K562 (cell line): ENCODE measurements around the gene SPOUT1. TPM values are rescaled to one million over a fixed set of nuclear protein-coding genes. Genes with fewer than 3 reads are reported as not detected.

Source experiments
- CCAR2 ChIP-seq: fragments of 200-400 bp; formaldehyde crosslinking; IDR thresholded peaks from 2 replicates; pipeline ENCODE4 v1.6.1; 2017; ENCODE audit warnings: mild to moderate bottlenecking, low read depth, low read length
- EZH2 ChIP-seq: IDR thresholded peaks from 2 replicates; pipeline ENCODE4 v1.6.1; 2012; ENCODE audit warnings: low read depth, mild to moderate bottlenecking, inconsistent platforms, low read length, borderline replicate concordance
- FOXK1 ChIP-seq: sonication (generic); formaldehyde crosslinking; IDR thresholded peaks from 2 replicates; pipeline ENCODE4 v1.8.0; 2022; ENCODE audit warnings: missing genetic modification reagents, mild to moderate bottlenecking, borderline replicate concordance
- GATAD2B ChIP-seq: fragments of 450-650 bp; IDR thresholded peaks from 2 replicates; pipeline ENCODE4 v1.6.1; 2017; ENCODE audit warnings: mild to moderate bottlenecking, borderline replicate concordance
- HMG20B ChIP-seq: fragments of 250-450 bp; sonication (Bioruptor Pico); IDR thresholded peaks from 2 replicates; pipeline ENCODE4 v1.5.0; 2021; ENCODE audit warnings: mild to moderate bottlenecking
- HNRNPL ChIP-seq: fragments of 200-400 bp; formaldehyde crosslinking; IDR thresholded peaks from 2 replicates; pipeline ENCODE4 v1.6.1; 2017; ENCODE audit warnings: low read depth, mild to moderate bottlenecking, low read length
- L3MBTL2 ChIP-seq: fragments of 450-650 bp; IDR thresholded peaks from 2 replicates; pipeline ENCODE4 v1.6.1; 2016; ENCODE audit warnings: mild to moderate bottlenecking, moderate library complexity
- MEF2A ChIP-seq: IDR thresholded peaks from 2 replicates; pipeline ENCODE4 v1.6.1; 2011; ENCODE audit warnings: low read depth, mild to moderate bottlenecking, low read length, moderate library complexity; ENCODE audit not compliant: control insufficient read depth
- NR2C1 ChIP-seq, 2 experiments: fragments of 450-650 bp; IDR thresholded peaks; 2 replicates each; pipeline ENCODE4 v1.6.1; 2017; ENCODE audit warnings: mild to moderate bottlenecking in 2 of 2, antibody characterized with exemption in 1 of 2, inconsistent platforms in 1 of 2, missing compliant biosample characterization in 1 of 2, missing genetic modification characterization in 1 of 2
- POLR2A ChIP-seq: fragments of 450-650 bp; conservative IDR thresholded peaks from 2 replicates; pipeline ENCODE4 v1.6.1; 2016
- RBM25 ChIP-seq: fragments of 200-400 bp; formaldehyde crosslinking; IDR thresholded peaks from 2 replicates; pipeline ENCODE4 v1.6.1; 2018; ENCODE audit warnings: low read length, low read depth, moderate library complexity; ENCODE audit not compliant: severe bottlenecking
- SIN3B ChIP-seq: fragments of 450-650 bp; IDR thresholded peaks from 2 replicates; pipeline ENCODE4 v1.6.1; 2017; ENCODE audit warnings: low read depth, mild to moderate bottlenecking, moderate library complexity
- TCF7L2 ChIP-seq: fragments of 150-350 bp; IDR thresholded peaks from 2 replicates; pipeline ENCODE4 v1.6.1; 2016; ENCODE audit warnings: low read depth, mild to moderate bottlenecking, low read length, moderate library complexity
- TRIM28 ChIP-seq: fragments of 450-650 bp; IDR thresholded peaks from 2 replicates; pipeline ENCODE4 v1.6.1; 2017
- ZNF766 ChIP-seq: fragments of 200-800 bp; sonication (Bioruptor generic); conservative IDR thresholded peaks from 2 replicates; pipeline ENCODE4 v1.6.1; 2016; ENCODE audit warnings: missing genetic modification characterization, missing compliant biosample characterization
- polyA plus RNA-seq, 8 experiments: library from polyadenylated mRNA; depleted of rRNA in 4 of 8; stranded (reverse) in 5 of 8; unstranded in 3 of 8; fragments of >200 nt; fragmentation: Nextera tagmentation in 2 of 8; fragmentation: Illumina TruSeq in 1 of 8; extraction: Ambion mirVana in 2 of 8; extraction: Trizol in 1 of 8; gene quantifications; 2 replicates each; pipeline versions ENCODE4 v1.2.1 to v1.2.3, GENCODE V29; 2011 to 2014; ENCODE audit warnings: inconsistent platforms in 1 of 8, missing spikeins in 1 of 8
- total RNA-seq, 7 experiments: library from RNA; depleted of rRNA in 6 of 7; stranded (reverse); fragments of >200 nt in 6 of 7; fragmentation: Illumina TruSeq in 2 of 7; extraction: Trizol in 2 of 7; gene quantifications; 2 replicates each; pipeline versions ENCODE4 v1.2.1 to v1.2.3, GENCODE V29; 2011 to 2021; ENCODE audit warnings: low replicate concordance in 1 of 7
- TF ChIP-seq, protein P1 (sequence below): fragments of 450-650 bp; IDR thresholded peaks from 2 replicates; pipeline ENCODE4 v1.7.1; 2018; ENCODE audit warnings: mild to moderate bottlenecking, low read depth; ENCODE audit not compliant: partially characterized antibody
- TF ChIP-seq, protein P2 (sequence below): sonication (generic); formaldehyde crosslinking; IDR thresholded peaks from 2 replicates; pipeline ENCODE4 v1.9.0; 2022; ENCODE audit warnings: mild to moderate bottlenecking, missing genetic modification reagents
- TF ChIP-seq, protein P3 (sequence below): fragments of 200-800 bp; sonication (Bioruptor generic); IDR thresholded peaks from 2 replicates; pipeline ENCODE4 v1.6.1; 2017; ENCODE audit warnings: missing genetic modification characterization, missing compliant biosample characterization
- TF ChIP-seq, protein P4 (sequence below): fragments of 450-650 bp; IDR thresholded peaks from 2 replicates; pipeline ENCODE4 v1.6.1; 2014; ENCODE audit warnings: low read depth, mild to moderate bottlenecking, moderate library complexity, borderline replicate concordance
- TF ChIP-seq, protein P5 (sequence below), 2 experiments: fragments of 450-650 bp in 1 of 2; sonication (generic) in 1 of 2; formaldehyde crosslinking in 1 of 2; IDR thresholded peaks in 1 of 2; conservative IDR thresholded peaks in 1 of 2; 2 replicates each; pipeline versions ENCODE4 v1.6.1 to v1.8.1; 2016 to 2023; ENCODE audit warnings: mild to moderate bottlenecking in 2 of 2, moderate library complexity in 2 of 2, inconsistent platforms in 1 of 2, missing genetic modification reagents in 1 of 2

SPOUT1 gene
- total and polyA plus RNA-seq, 9 of the 15 experiments (the other 6 are each of a cell fraction or from before 2014, with no cell fraction given): 10.6 to 121 (median 37.4) TPM

DNA sequence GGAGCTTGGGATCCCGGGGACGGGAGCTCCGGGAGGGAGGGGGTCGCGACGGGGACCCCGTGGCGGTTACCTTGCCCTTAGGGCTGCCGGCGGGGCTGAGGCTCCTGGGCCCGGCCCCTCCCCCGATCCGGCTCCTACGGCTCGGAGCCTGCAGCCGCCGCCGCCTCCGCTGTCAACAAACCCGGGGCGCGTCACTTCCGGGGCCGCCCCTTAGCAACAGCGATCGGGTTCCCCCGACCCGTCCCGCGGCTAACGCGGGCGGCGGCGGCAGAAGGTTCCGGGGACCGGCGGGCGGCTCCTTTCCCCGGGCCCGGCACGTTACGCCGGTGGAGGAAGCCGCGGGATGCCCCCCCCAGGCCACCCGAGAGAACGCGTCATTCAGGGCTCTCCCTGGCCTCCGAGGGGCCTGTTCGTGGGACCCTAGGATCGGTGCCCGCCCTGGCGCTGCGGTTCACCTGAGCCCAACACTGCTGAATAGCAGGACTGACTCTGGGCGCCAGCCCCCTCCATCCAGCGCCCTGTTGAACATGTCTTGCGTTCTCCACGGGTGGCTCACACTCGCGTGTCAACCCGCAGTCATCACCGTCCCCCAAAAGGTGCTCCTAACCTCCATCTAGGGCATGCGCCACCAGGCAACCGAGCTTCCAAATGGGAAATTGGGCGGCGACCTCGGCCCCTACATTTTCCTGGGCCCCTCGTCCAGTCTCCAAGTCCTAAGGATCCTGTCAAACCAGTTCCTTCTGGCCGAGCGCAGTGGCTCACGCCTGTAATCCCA, 57.7 kb downstream of the SPOUT1 start, which contains the start of gene ZER1 (continued):
- TF ChIP-seq RBM25 (peak; percentile 81), L3MBTL2 (peak; percentile 75), EZH2 (no peak), NR2C1 (IDR thresholded peaks at IDR 0.05) (peak; percentile 72; the same call in 1 of the 2 replicates), NR2C1 (tag; IDR thresholded peaks at IDR 0.05) (peak; percentile 91), CCAR2 (no peak), MEF2A (peak; percentile 65), POLR2A (peak; percentile 85), ZNF766 (0 out of 2 replicates have a peak, but pooled peaks have one; percentile 29), TRIM28 (no peak), HNRNPL (0 out of 2 replicates have a peak, but pooled peaks have one; percentile 29), FOXK1 (CRISPR knock-in tag) (peak; percentile 95), SIN3B (peak; percentile 87), TCF7L2 (no peak), HMG20B (CRISPR knock-in tag) (no peak), GATAD2B (peak; percentile 95)
- TF ChIP-seq, protein P1, sequence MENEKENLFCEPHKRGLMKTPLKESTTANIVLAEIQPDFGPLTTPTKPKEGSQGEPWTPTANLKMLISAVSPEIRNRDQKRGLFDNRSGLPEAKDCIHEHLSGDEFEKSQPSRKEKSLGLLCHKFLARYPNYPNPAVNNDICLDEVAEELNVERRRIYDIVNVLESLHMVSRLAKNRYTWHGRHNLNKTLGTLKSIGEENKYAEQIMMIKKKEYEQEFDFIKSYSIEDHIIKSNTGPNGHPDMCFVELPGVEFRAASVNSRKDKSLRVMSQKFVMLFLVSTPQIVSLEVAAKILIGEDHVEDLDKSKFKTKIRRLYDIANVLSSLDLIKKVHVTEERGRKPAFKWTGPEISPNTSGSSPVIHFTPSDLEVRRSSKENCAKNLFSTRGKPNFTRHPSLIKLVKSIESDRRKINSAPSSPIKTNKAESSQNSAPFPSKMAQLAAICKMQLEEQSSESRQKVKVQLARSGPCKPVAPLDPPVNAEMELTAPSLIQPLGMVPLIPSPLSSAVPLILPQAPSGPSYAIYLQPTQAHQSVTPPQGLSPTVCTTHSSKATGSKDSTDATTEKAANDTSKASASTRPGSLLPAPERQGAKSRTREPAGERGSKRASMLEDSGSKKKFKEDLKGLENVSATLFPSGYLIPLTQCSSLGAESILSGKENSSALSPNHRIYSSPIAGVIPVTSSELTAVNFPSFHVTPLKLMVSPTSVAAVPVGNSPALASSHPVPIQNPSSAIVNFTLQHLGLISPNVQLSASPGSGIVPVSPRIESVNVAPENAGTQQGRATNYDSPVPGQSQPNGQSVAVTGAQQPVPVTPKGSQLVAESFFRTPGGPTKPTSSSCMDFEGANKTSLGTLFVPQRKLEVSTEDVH: peak; percentile 51
- TF ChIP-seq, protein P2, sequence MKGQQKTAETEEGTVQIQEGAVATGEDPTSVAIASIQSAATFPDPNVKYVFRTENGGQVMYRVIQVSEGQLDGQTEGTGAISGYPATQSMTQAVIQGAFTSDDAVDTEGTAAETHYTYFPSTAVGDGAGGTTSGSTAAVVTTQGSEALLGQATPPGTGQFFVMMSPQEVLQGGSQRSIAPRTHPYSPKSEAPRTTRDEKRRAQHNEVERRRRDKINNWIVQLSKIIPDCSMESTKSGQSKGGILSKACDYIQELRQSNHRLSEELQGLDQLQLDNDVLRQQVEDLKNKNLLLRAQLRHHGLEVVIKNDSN: peak; percentile 10; the same call in 1 of the 2 replicates
- TF ChIP-seq, protein P3, sequence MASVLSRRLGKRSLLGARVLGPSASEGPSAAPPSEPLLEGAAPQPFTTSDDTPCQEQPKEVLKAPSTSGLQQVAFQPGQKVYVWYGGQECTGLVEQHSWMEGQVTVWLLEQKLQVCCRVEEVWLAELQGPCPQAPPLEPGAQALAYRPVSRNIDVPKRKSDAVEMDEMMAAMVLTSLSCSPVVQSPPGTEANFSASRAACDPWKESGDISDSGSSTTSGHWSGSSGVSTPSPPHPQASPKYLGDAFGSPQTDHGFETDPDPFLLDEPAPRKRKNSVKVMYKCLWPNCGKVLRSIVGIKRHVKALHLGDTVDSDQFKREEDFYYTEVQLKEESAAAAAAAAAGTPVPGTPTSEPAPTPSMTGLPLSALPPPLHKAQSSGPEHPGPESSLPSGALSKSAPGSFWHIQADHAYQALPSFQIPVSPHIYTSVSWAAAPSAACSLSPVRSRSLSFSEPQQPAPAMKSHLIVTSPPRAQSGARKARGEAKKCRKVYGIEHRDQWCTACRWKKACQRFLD (CRISPR knock-in tag): peak; percentile 85
- TF ChIP-seq, protein P4, sequence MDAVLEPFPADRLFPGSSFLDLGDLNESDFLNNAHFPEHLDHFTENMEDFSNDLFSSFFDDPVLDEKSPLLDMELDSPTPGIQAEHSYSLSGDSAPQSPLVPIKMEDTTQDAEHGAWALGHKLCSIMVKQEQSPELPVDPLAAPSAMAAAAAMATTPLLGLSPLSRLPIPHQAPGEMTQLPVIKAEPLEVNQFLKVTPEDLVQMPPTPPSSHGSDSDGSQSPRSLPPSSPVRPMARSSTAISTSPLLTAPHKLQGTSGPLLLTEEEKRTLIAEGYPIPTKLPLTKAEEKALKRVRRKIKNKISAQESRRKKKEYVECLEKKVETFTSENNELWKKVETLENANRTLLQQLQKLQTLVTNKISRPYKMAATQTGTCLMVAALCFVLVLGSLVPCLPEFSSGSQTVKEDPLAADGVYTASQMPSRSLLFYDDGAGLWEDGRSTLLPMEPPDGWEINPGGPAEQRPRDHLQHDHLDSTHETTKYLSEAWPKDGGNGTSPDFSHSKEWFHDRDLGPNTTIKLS: peak; percentile 64; the same call in 1 of the 2 replicates
- TF ChIP-seq, protein P5, sequence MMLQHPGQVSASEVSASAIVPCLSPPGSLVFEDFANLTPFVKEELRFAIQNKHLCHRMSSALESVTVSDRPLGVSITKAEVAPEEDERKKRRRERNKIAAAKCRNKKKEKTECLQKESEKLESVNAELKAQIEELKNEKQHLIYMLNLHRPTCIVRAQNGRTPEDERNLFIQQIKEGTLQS (IDR thresholded peaks at IDR 0.05): peak; percentile 50
- TF ChIP-seq, protein P5 (CRISPR knock-in tag; conservative IDR thresholded peaks at IDR 0.05): no peak
